Liver (tissue), 9 donors: ENCODE data around the gene CREB5. TPM values are rescaled to one million over a fixed set of nuclear protein-coding genes. Genes with fewer than 3 reads are reported as not detected.
"Not testable (repeated sequence)": the region's sequence is repeated elsewhere in the genome, so short reads cannot be mapped to it uniquely, and the experiment has no call there.

Experiments used
- DNase-seq: peaks from one replicate; pipeline ENCODE4 v3.0.0-alpha.2; 2017; ENCODE audit warnings: low spot score
- H3K27ac ChIP-seq, 2 donors: one replicate each; pipeline ENCODE4 v1.7.0; 2013; ENCODE audit warnings: inconsistent platforms in 2 of 2, low read length in 2 of 2, control low read depth in 1 of 2, low read depth in 1 of 2, mild to moderate bottlenecking in 1 of 2
- H3K27me3 ChIP-seq, 4 donors: one replicate each; pipeline versions ENCODE4 v1.6.1 to v1.7.0; 2013; ENCODE audit warnings: low read length in 3 of 4, inconsistent platforms in 1 of 4, mild to moderate bottlenecking in 1 of 4, moderate library complexity in 1 of 4; ENCODE audit not compliant: control insufficient read depth in 4 of 4, insufficient read depth in 4 of 4
- H3K36me3 ChIP-seq, 4 donors: one replicate each; pipeline versions ENCODE4 v1.6.1 to v1.7.0; 2013; ENCODE audit warnings: low read length in 3 of 4, mild to moderate bottlenecking in 3 of 4, low read depth in 1 of 4, moderate library complexity in 1 of 4; ENCODE audit not compliant: control insufficient read depth in 4 of 4, insufficient read depth in 3 of 4
- H3K4me1 ChIP-seq, 4 donors: one replicate each; pipeline versions ENCODE4 v1.6.1 to v1.7.0; 2013; ENCODE audit warnings: low read length in 3 of 4, mild to moderate bottlenecking in 3 of 4, moderate library complexity in 1 of 4; ENCODE audit not compliant: control insufficient read depth in 4 of 4, insufficient read depth in 4 of 4
- H3K4me3 ChIP-seq, 3 donors: one replicate each; pipeline versions ENCODE4 v1.6.1 to v1.7.0; 2013; ENCODE audit warnings: low read length in 3 of 3, control low read depth in 1 of 3, low read depth in 1 of 3, mild to moderate bottlenecking in 1 of 3
- H3K9ac ChIP-seq, 2 donors: one replicate each; pipeline ENCODE4 v1.7.0; 2013; ENCODE audit warnings: low read length in 2 of 2, mild to moderate bottlenecking in 2 of 2, moderate library complexity in 2 of 2, control low read depth in 1 of 2, low read depth in 1 of 2
- H3K9me3 ChIP-seq, 4 donors: one replicate each; pipeline versions ENCODE4 v1.6.1 to v1.7.0; 2013; ENCODE audit warnings: low read length in 3 of 4; ENCODE audit not compliant: control insufficient read depth in 4 of 4
- ATF3 ChIP-seq: IDR thresholded peaks from 2 replicates; pipeline ENCODE4 v1.6.1; 2016; ENCODE audit warnings: antibody characterized with exemption
- EGR1 ChIP-seq, 2 donors: IDR thresholded peaks; 2 replicates each; pipeline ENCODE4 v1.6.1; 2016 to 2018; ENCODE audit warnings: antibody characterized with exemption in 2 of 2, low read depth in 2 of 2
- FOXA1 ChIP-seq: IDR thresholded peaks from 2 replicates; pipeline ENCODE4 v1.6.1; 2016; ENCODE audit warnings: antibody characterized with exemption
- FOXA2 ChIP-seq: IDR thresholded peaks from 2 replicates; pipeline ENCODE4 v1.6.1; 2016; ENCODE audit warnings: antibody characterized with exemption
- GABPA ChIP-seq, 2 donors: IDR thresholded peaks in 1 of 2; conservative IDR thresholded peaks in 1 of 2; 2 replicates each; pipeline ENCODE4 v1.6.1; 2016; ENCODE audit warnings: antibody characterized with exemption in 2 of 2, mild to moderate bottlenecking in 1 of 2, moderate library complexity in 1 of 2
- HNF4A ChIP-seq, 2 donors: conservative IDR thresholded peaks; 2 replicates each; pipeline ENCODE4 v1.6.1; 2016; ENCODE audit warnings: antibody characterized with exemption in 2 of 2, mild to moderate bottlenecking in 2 of 2
- HNF4G ChIP-seq: IDR thresholded peaks from 2 replicates; pipeline ENCODE4 v1.6.1; 2016; ENCODE audit warnings: antibody characterized with exemption
- JUND ChIP-seq, 2 donors: IDR thresholded peaks; 2 replicates each; pipeline ENCODE4 v1.6.1; 2016; ENCODE audit warnings: antibody characterized with exemption in 2 of 2
- NR2F2 ChIP-seq: IDR thresholded peaks from 2 replicates; pipeline ENCODE4 v1.6.1; 2016; ENCODE audit warnings: antibody characterized with exemption
- RAD21 ChIP-seq, 2 donors: IDR thresholded peaks; 2 replicates each; pipeline ENCODE4 v1.6.1; 2016; ENCODE audit warnings: antibody characterized with exemption in 2 of 2, mild to moderate bottlenecking in 2 of 2
- RXRA ChIP-seq, 2 donors: IDR thresholded peaks; 2 replicates each; pipeline ENCODE4 v1.6.1; 2017 to 2018; ENCODE audit warnings: antibody characterized with exemption in 2 of 2, mild to moderate bottlenecking in 1 of 2
- SP1 ChIP-seq: IDR thresholded peaks from 2 replicates; pipeline ENCODE4 v1.6.1; 2018; ENCODE audit warnings: antibody characterized with exemption, mild to moderate bottlenecking
- TAF1 ChIP-seq: conservative IDR thresholded peaks from 2 replicates; pipeline ENCODE4 v1.6.1; 2016; ENCODE audit warnings: antibody characterized with exemption, mild to moderate bottlenecking
- YY1 ChIP-seq: IDR thresholded peaks from 2 replicates; pipeline ENCODE4 v1.6.1; 2016; ENCODE audit warnings: antibody characterized with exemption, mild to moderate bottlenecking
- WGBS: extraction: QIAGEN DNeasy Blood & Tissue Kit; methylation state at CpG from one replicate; pipeline ENCODE4 v1.1.7; 2013; 5-methylcytosine and 5-hydroxymethylcytosine counted together
- polyA plus RNA-seq, 2 donors: library from polyadenylated mRNA; stranded (reverse) in 1 of 2; unstranded in 1 of 2; fragments of 200-250 nt in 1 of 2; fragments of >200 nt in 1 of 2; fragmentation: Nextera tagmentation in 1 of 2; extraction: Ambion mirVana in 1 of 2; gene quantifications; one replicate each; pipeline versions ENCODE4 v1.2.1 to v1.2.3, GENCODE V29; 2013 to 2015
- total RNA-seq, 2 donors: library from RNA; depleted of rRNA; stranded (reverse); fragments of >200 nt; gene quantifications; one replicate each; pipeline ENCODE4 v1.2.3, GENCODE V29; 2014
- TF ChIP-seq, protein P1 (sequence below): IDR thresholded peaks from 2 replicates; pipeline ENCODE4 v1.6.1; 2016; ENCODE audit warnings: antibody characterized with exemption
- TF ChIP-seq, protein P2 (sequence below): IDR thresholded peaks from 2 replicates; pipeline ENCODE4 v1.6.1; 2016; ENCODE audit warnings: antibody characterized with exemption
- TF ChIP-seq, protein P3 (sequence below): IDR thresholded peaks from 2 replicates; pipeline ENCODE4 v1.6.1; 2016; ENCODE audit warnings: antibody characterized with exemption, mild to moderate bottlenecking
- TF ChIP-seq, protein P4 (sequence below): fragments of 150-350 bp; IDR thresholded peaks from 2 replicates; pipeline ENCODE4 v1.5.1; 2017; ENCODE audit warnings: improper control_type of control experiment, low read depth, low read length; ENCODE audit not compliant: missing input control
- donor health status: healthy.
- donor health status: healthy.
- donor health status: healthy.
- donor health status: healthy.
- donor health status: healthy.

CREB5 gene
- total and polyA plus RNA-seq, 4 donors, result 0.25 to 0.92 (median 0.67) TPM

- 71% methylated on average over 2 of the region's 2 CpGs for WGBS
- TF ChIP-seq HNF4G, result no peak
- TF ChIP-seq, protein P1, sequence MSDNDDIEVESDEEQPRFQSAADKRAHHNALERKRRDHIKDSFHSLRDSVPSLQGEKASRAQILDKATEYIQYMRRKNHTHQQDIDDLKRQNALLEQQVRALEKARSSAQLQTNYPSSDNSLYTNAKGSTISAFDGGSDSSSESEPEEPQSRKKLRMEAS, result no peak
- TF ChIP-seq YY1, result no peak
- no peak for TF ChIP-seq HNF4A (conservative IDR thresholded peaks at IDR 0.05)
- TF ChIP-seq FOXA1, result no peak
- TF ChIP-seq RXRA (IDR thresholded peaks at IDR 0.05), result no peak
- TF ChIP-seq, protein P2, sequence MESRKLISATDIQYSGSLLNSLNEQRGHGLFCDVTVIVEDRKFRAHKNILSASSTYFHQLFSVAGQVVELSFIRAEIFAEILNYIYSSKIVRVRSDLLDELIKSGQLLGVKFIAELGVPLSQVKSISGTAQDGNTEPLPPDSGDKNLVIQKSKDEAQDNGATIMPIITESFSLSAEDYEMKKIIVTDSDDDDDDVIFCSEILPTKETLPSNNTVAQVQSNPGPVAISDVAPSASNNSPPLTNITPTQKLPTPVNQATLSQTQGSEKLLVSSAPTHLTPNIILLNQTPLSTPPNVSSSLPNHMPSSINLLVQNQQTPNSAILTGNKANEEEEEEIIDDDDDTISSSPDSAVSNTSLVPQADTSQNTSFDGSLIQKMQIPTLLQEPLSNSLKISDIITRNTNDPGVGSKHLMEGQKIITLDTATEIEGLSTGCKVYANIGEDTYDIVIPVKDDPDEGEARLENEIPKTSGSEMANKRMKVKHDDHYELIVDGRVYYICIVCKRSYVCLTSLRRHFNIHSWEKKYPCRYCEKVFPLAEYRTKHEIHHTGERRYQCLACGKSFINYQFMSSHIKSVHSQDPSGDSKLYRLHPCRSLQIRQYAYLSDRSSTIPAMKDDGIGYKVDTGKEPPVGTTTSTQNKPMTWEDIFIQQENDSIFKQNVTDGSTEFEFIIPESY, result no peak
- no peak for TF ChIP-seq GABPA (IDR thresholded peaks at IDR 0.05 in 1 of 2, conservative IDR thresholded peaks at IDR 0.05 in 1 of 2)
- TF ChIP-seq EGR1 (IDR thresholded peaks at IDR 0.05; ENCODE audit: low read depth in 2 of 2), result no peak
- TF ChIP-seq, protein P3, sequence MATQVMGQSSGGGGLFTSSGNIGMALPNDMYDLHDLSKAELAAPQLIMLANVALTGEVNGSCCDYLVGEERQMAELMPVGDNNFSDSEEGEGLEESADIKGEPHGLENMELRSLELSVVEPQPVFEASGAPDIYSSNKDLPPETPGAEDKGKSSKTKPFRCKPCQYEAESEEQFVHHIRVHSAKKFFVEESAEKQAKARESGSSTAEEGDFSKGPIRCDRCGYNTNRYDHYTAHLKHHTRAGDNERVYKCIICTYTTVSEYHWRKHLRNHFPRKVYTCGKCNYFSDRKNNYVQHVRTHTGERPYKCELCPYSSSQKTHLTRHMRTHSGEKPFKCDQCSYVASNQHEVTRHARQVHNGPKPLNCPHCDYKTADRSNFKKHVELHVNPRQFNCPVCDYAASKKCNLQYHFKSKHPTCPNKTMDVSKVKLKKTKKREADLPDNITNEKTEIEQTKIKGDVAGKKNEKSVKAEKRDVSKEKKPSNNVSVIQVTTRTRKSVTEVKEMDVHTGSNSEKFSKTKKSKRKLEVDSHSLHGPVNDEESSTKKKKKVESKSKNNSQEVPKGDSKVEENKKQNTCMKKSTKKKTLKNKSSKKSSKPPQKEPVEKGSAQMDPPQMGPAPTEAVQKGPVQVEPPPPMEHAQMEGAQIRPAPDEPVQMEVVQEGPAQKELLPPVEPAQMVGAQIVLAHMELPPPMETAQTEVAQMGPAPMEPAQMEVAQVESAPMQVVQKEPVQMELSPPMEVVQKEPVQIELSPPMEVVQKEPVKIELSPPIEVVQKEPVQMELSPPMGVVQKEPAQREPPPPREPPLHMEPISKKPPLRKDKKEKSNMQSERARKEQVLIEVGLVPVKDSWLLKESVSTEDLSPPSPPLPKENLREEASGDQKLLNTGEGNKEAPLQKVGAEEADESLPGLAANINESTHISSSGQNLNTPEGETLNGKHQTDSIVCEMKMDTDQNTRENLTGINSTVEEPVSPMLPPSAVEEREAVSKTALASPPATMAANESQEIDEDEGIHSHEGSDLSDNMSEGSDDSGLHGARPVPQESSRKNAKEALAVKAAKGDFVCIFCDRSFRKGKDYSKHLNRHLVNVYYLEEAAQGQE, result no peak
- no peak for TF ChIP-seq FOXA2
- no peak for TF ChIP-seq TAF1
- no peak for TF ChIP-seq JUND (IDR thresholded peaks at IDR 0.05)
- TF ChIP-seq ATF3, result no peak
- TF ChIP-seq NR2F2, result no peak
- TF ChIP-seq, protein P4, sequence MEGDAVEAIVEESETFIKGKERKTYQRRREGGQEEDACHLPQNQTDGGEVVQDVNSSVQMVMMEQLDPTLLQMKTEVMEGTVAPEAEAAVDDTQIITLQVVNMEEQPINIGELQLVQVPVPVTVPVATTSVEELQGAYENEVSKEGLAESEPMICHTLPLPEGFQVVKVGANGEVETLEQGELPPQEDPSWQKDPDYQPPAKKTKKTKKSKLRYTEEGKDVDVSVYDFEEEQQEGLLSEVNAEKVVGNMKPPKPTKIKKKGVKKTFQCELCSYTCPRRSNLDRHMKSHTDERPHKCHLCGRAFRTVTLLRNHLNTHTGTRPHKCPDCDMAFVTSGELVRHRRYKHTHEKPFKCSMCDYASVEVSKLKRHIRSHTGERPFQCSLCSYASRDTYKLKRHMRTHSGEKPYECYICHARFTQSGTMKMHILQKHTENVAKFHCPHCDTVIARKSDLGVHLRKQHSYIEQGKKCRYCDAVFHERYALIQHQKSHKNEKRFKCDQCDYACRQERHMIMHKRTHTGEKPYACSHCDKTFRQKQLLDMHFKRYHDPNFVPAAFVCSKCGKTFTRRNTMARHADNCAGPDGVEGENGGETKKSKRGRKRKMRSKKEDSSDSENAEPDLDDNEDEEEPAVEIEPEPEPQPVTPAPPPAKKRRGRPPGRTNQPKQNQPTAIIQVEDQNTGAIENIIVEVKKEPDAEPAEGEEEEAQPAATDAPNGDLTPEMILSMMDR, result no peak
- TF ChIP-seq RAD21 (IDR thresholded peaks at IDR 0.05), result no peak
- TF ChIP-seq SP1, result no peak
- Histone ChIP-seq H3K27ac (no peak overlapping the region), H3K4me1 (no peaks in the 10 kb centered on the region), H3K4me3 (no peak overlapping the region), H3K9ac (no peak overlapping the region), H3K9me3 (no peaks in the 10 kb centered on the region), H3K36me3 (no peaks in the 10 kb centered on the region), H3K27me3 (peaks cover 0 to 15% (median 0%) of the 10 kb centered on the region in 4 donors)
- no peak for DNase-seq
Measured at GRCh38 chr7:28597284-28597683, 185.0 kb downstream of the CREB5 start.

GRCh38 chr7:28598037-28598436 is 185.7 kb downstream of the CREB5 start:
- peaks cover 0 to 15% (median 0%) of the 10 kb centered on the region in 4 donors for H3K27me3 ChIP-seq
- WGBS, result 81% methylated on average over 5 of the region's 5 CpGs
- not testable (repeated sequence) for H3K4me1 ChIP-seq, H3K27ac ChIP-seq, H3K36me3 ChIP-seq, H3K9me3 ChIP-seq, DNase-seq, H3K9ac ChIP-seq, H3K4me3 ChIP-seq
